ENCODE results near the gene SH2D1A. TPM values are rescaled to one million over a fixed set of nuclear protein-coding genes. Genes with fewer than 3 reads are reported as not detected.

The SH2D1A gene
- total and polyA plus RNA-seq, 10 of the 15 experiments (the other 5 are each of a cell fraction or from before 2014, with no cell fraction given): 0.33 to 8.8 (median 0.54) TPM; not detected in 1

- no peaks in the 10 kb centered on the region for H3K79me2 ChIP-seq (ENCODE audit: control insufficient read depth, insufficient read depth, low read length)
- 0% methylated on average over 1 of the region's 1 CpG for WGBS (ENCODE audit: insufficient coverage, insufficient replicate concordance, low lambda C conversion rate, missing lambda C conversion rate)
- ChIA-PET RAD21 (ENCODE audit: unreplicated experiment) (no interaction called here), POLR2A (interaction anchor here (0.5 kb wide), 1 partner anchor 464 kb away, joined by 3 read pairs; no protein-coding TSS in a partner anchor), SMC1A (ENCODE audit: uncharacterized antibody, unreplicated experiment) (interaction anchor here (1.1 kb wide), 1 partner anchor 84 kb away, joined by 3 read pairs; no protein-coding TSS in a partner anchor), CTCF (no interaction called here)
- H3K9ac ChIP-seq (ENCODE audit: control insufficient read depth, insufficient read depth, low read length): no peak overlapping the region
- FAIRE-seq: no peak
- in situ Hi-C loops (cut with MboI): no loop called here
- intact Hi-C loops (cut with micrococcal nuclease; ENCODE audit: unreplicated experiment): no loop called here
- H3K9me3 ChIP-seq (replicated peaks; ENCODE audit: control insufficient read depth, insufficient read depth, low read length): no peaks in the 10 kb centered on the region
- no peaks in the 10 kb centered on the region for H3K36me3 ChIP-seq (ENCODE audit: control insufficient read depth in 2 of 2, insufficient read depth in 2 of 2, low read length in 1 of 2)
- H3K27ac ChIP-seq (ENCODE audit: control insufficient read depth, insufficient read depth): no peak overlapping the region
- BruUV-seq (replicated peaks): no TSS peak
- no peak overlapping the region for H3K4me3 ChIP-seq
- no peak for ATAC-seq
- no peaks in the 10 kb centered on the region for H4K20me1 ChIP-seq (ENCODE audit: control insufficient read depth, insufficient read depth)
- no peaks in the 10 kb centered on the region for H3K27me3 ChIP-seq (replicated peaks in 1 of 2; ENCODE audit: control insufficient read depth in 2 of 2, insufficient read depth in 2 of 2, low read length in 1 of 2)
- no peak overlapping the region for H2AFZ ChIP-seq (ENCODE audit: control insufficient read depth, low read depth, low read length)
- TF ChIP-seq MEF2B (IDR thresholded peaks at IDR 0.05; ENCODE audit: partially characterized antibody, poor library complexity, severe bottlenecking) (no peak), HSF1 (IDR thresholded peaks at IDR 0.05; ENCODE audit: low read depth, low read length) (no peak), ZBTB40 (IDR thresholded peaks at IDR 0.05; ENCODE audit: borderline replicate concordance) (no peak), IRF5 (IDR thresholded peaks at IDR 0.05; ENCODE audit: borderline replicate concordance) (no peak), SUZ12 (IDR thresholded peaks at IDR 0.05; ENCODE audit: unreplicated experiment) (no peak), MAX (IDR thresholded peaks at IDR 0.05; ENCODE audit: low read depth, low read length) (no peak), MEF2A (IDR thresholded peaks at IDR 0.05; ENCODE audit: insufficient read depth, low read depth, low read length) (no peak), TCF12 (IDR thresholded peaks at IDR 0.05; ENCODE audit: low read depth, low read length) (no peak), NR2C2 (IDR thresholded peaks at IDR 0.05; ENCODE audit: borderline replicate concordance, control insufficient read depth, insufficient read length, low read depth) (no peak), RELB (IDR thresholded peaks at IDR 0.05; ENCODE audit: low read depth) (no peak), E2F4 (IDR thresholded peaks at IDR 0.05; ENCODE audit: low read depth, low read length) (no peak), YBX1 (IDR thresholded peaks at IDR 0.05) (no peak)
- no peak overlapping the region for H3K4me2 ChIP-seq (ENCODE audit: control insufficient read depth, insufficient read depth)
- DNase-seq (ENCODE audit: low read depth, low spot score): no peak
- no peaks in the 10 kb centered on the region for H3K4me1 ChIP-seq (ENCODE audit: control insufficient read depth, insufficient read depth, low read length)
Observed at GRCh38 chrX:124335598-124335997, 10.8 kb upstream of the SH2D1A start.
